ENCODE data around the gene FOXJ3.

GRCh38 chr1:42163114-42163513 lies 171.9 kb downstream of the FOXJ3 start:
- TF ChIP-seq ZNF274 (IDR thresholded peaks at IDR 0.05; ENCODE audit: low read depth, low read length) (no peak), YY1 (IDR thresholded peaks at IDR 0.05; ENCODE audit: insufficient read depth, insufficient read length) (no peak), SUZ12 (IDR thresholded peaks at IDR 0.05; ENCODE audit: extremely low read depth, insufficient read depth, insufficient read length) (no peak)
